HEK293 (cell line): ENCODE data around the gene TMEM192.

ENCODE experiments used
- BCL11A ChIP-seq: fragments of 450-650 bp; formaldehyde crosslinking; IDR thresholded peaks from 2 replicates; pipeline ENCODE4 v1.5.1; 2016; ENCODE audit warnings: low read depth, missing biosample characterization, missing genetic modification characterization
- CTCF ChIP-seq: fragments of 450-650 bp; formaldehyde crosslinking; IDR thresholded peaks from 2 replicates; pipeline ENCODE4 v1.5.1; 2016; ENCODE audit warnings: missing biosample characterization, missing genetic modification characterization
- ZBTB17 ChIP-seq: fragments of 450-650 bp; formaldehyde crosslinking; IDR thresholded peaks from 2 replicates; pipeline ENCODE4 v1.5.1; 2016; ENCODE audit warnings: missing biosample characterization, missing genetic modification characterization
- ZBTB44 ChIP-seq: fragments of 450-650 bp; IDR thresholded peaks from 2 replicates; pipeline ENCODE4 v1.5.1; 2018; ENCODE audit warnings: missing biosample characterization, mild to moderate bottlenecking, missing genetic modification characterization
- ZNF114 ChIP-seq: fragments of 450-650 bp; formaldehyde crosslinking; IDR thresholded peaks from 2 replicates; pipeline ENCODE4 v1.5.0; 2017; ENCODE audit warnings: missing biosample characterization, missing genetic modification characterization
- ZNF121 ChIP-seq: fragments of 450-650 bp; formaldehyde crosslinking; IDR thresholded peaks from 2 replicates; pipeline ENCODE4 v1.5.1; 2016; ENCODE audit warnings: missing biosample characterization, missing genetic modification characterization
- ZNF133 ChIP-seq: fragments of 450-650 bp; formaldehyde crosslinking; IDR thresholded peaks from 2 replicates; pipeline ENCODE4 v1.5.1; 2016; ENCODE audit warnings: missing biosample characterization, missing genetic modification characterization
- ZNF280C ChIP-seq: fragments of 450-650 bp; formaldehyde crosslinking; IDR thresholded peaks from 2 replicates; pipeline ENCODE4 v1.5.1; 2016; ENCODE audit warnings: missing biosample characterization, missing genetic modification characterization
- ZNF302 ChIP-seq: fragments of 450-650 bp; formaldehyde crosslinking; IDR thresholded peaks from 2 replicates; pipeline ENCODE4 v1.5.1; 2016; ENCODE audit warnings: missing biosample characterization, missing genetic modification characterization, low read depth
- ZNF350 ChIP-seq: fragments of 450-650 bp; formaldehyde crosslinking; IDR thresholded peaks from 2 replicates; pipeline ENCODE4 v1.5.0; 2017; ENCODE audit warnings: missing biosample characterization, mild to moderate bottlenecking, missing genetic modification characterization
- ZNF623 ChIP-seq: fragments of 450-650 bp; formaldehyde crosslinking; IDR thresholded peaks from 2 replicates; pipeline ENCODE4 v1.5.1; 2016; ENCODE audit warnings: missing biosample characterization, missing genetic modification characterization
- ZNF792 ChIP-seq: fragments of 450-650 bp; formaldehyde crosslinking; IDR thresholded peaks from 2 replicates; pipeline ENCODE4 v1.5.1; 2016; ENCODE audit warnings: missing biosample characterization, missing genetic modification characterization
- TF ChIP-seq, protein P1 (sequence below): fragments of 450-650 bp; formaldehyde crosslinking; IDR thresholded peaks from 2 replicates; pipeline ENCODE4 v1.5.1; 2016; ENCODE audit warnings: missing biosample characterization, missing genetic modification characterization
- TF ChIP-seq, protein P2 (sequence below): fragments of 450-650 bp; formaldehyde crosslinking; IDR thresholded peaks from 2 replicates; pipeline ENCODE4 v1.5.1; 2016; ENCODE audit warnings: missing biosample characterization, missing genetic modification characterization

- TF ChIP-seq ZNF121 (no peak), ZNF623 (tag by site-specific recombination) (no peak), ZNF280C (tag by site-specific recombination) (no peak), ZNF350 (tag by site-specific recombination) (no peak), ZNF302 (tag by site-specific recombination) (no peak), CTCF (tag by site-specific recombination) (no peak), ZNF133 (tag by site-specific recombination) (no peak), ZBTB44 (tag by site-specific recombination) (no peak), BCL11A (tag by site-specific recombination) (no peak), ZNF792 (tag by site-specific recombination) (no peak), ZNF114 (tag by site-specific recombination) (no peak), ZBTB17 (no peak)
- TF ChIP-seq, protein P1, sequence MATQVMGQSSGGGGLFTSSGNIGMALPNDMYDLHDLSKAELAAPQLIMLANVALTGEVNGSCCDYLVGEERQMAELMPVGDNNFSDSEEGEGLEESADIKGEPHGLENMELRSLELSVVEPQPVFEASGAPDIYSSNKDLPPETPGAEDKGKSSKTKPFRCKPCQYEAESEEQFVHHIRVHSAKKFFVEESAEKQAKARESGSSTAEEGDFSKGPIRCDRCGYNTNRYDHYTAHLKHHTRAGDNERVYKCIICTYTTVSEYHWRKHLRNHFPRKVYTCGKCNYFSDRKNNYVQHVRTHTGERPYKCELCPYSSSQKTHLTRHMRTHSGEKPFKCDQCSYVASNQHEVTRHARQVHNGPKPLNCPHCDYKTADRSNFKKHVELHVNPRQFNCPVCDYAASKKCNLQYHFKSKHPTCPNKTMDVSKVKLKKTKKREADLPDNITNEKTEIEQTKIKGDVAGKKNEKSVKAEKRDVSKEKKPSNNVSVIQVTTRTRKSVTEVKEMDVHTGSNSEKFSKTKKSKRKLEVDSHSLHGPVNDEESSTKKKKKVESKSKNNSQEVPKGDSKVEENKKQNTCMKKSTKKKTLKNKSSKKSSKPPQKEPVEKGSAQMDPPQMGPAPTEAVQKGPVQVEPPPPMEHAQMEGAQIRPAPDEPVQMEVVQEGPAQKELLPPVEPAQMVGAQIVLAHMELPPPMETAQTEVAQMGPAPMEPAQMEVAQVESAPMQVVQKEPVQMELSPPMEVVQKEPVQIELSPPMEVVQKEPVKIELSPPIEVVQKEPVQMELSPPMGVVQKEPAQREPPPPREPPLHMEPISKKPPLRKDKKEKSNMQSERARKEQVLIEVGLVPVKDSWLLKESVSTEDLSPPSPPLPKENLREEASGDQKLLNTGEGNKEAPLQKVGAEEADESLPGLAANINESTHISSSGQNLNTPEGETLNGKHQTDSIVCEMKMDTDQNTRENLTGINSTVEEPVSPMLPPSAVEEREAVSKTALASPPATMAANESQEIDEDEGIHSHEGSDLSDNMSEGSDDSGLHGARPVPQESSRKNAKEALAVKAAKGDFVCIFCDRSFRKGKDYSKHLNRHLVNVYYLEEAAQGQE (tag by site-specific recombination) = no peak
- TF ChIP-seq, protein P2, sequence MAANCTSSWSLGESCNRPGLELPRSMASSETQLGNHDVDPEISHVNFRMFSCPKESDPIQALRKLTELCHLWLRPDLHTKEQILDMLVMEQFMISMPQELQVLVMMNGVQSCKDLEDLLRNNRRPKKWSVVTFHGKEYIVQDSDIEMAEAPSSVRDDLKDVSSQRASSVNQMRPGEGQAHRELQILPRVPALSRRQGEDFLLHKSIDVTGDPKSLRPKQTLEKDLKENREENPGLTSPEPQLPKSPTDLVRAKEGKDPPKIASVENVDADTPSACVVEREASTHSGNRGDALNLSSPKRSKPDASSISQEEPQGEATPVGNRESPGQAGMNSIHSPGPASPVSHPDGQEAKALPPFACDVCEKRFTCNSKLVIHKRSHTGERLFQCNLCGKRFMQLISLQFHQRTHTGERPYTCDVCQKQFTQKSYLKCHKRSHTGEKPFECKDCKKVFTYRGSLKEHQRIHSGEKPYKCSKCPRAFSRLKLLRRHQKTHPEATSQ (tag by site-specific recombination) = no peak
Observed at GRCh38 chr4:165156906-165157305, 44.2 kb upstream of the TMEM192 start.
